HG02852 (cell line): Measurements from ENCODE around the gene MAP3K4.
"Not testable (repeated sequence)": the region's sequence is repeated elsewhere in the genome, so short reads cannot be mapped to it uniquely, and the experiment has no call there.

Experiments
- ATAC-seq: cut with Tn5 transposase; IDR thresholded peaks from one replicate; pipeline ENCODE4 v1.9.1; 2021; ENCODE audit warnings: mild to moderate bottlenecking, moderate library complexity; ENCODE audit not compliant: unreplicated experiment

MAP3K4 gene

DNA sequence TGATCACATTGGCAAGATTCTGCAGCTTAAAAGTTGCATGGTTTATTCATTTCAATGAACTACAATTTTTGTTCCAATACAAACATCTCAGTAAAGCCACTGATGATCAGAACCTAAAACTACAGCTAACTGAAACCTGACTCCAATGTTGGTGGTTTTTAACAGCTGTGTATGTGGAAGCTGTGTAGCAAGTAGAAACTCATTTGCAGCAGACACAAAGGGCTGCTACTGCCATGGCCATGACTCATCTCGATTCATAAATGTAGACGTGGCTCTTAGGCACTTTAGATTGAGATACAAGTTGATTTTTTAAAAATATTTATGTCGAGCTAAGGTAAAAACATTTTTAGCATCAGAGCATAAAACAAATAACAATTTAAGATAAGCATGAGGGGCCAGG is 19.5 kb upstream of the MAP3K4 start:
- peak; percentile 86 for ATAC-seq

DNA sequence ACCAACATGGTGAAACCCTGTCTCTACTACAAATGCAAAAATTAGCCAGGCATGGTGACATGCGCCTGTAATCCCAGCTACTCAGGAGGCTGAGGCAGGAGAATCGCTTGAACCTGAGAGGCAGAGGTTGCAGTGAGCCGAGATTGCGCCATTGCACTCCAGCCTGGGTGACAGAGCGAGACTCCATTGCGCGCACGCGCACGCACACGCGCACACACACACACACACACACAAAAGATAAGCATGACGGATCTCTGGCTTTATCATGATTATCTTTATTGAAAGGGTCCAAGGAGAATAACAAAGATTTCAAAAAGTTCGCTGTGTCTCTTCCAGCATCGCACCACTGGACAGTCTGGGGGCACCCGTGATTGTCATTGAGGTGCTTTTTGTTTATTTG is 19.0 kb upstream of the MAP3K4 start:
- not testable (repeated sequence) for ATAC-seq

GRCh38 chr6:160973311-160974250 is 18.0 kb upstream of the MAP3K4 start:
- no peak for ATAC-seq

DNA sequence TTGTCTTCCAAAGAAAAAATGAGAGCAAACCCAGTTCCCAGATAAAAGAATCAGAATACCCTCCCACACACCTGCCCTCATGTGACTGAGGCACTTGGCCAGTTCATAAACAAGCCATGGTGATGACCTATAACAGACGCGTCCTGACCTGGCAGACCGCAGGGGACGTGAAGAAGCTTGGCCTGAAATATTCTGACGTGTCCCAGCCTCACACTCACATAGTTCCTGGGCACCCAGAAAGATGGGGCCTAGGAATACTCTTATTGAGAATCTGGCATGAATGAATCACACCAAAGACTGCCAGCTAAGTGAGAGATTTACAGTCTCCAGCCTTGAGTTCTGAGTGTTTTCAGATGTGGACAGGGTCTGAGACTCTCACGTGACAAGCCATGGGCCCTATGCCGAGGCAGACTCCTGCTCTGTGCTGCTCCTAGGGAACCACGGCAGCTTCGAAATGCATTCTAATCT is 17.2 kb upstream of the MAP3K4 start:
- no peak for ATAC-seq

- no peak for ATAC-seq
These were observed 16.4 kb upstream of the MAP3K4 start for GRCh38 chr6:160975162-160975561.

- ATAC-seq = not testable (repeated sequence)
These were observed 15.6 kb upstream of the MAP3K4 start for GRCh38 chr6:160975961-160976360.

- no peak for ATAC-seq
These were observed 13.2 kb upstream of the MAP3K4 start for GRCh38 chr6:160978141-160978901.

GRCh38 chr6:160979061-160979708 is 12.4 kb upstream of the MAP3K4 start:
- ATAC-seq = no peak

DNA sequence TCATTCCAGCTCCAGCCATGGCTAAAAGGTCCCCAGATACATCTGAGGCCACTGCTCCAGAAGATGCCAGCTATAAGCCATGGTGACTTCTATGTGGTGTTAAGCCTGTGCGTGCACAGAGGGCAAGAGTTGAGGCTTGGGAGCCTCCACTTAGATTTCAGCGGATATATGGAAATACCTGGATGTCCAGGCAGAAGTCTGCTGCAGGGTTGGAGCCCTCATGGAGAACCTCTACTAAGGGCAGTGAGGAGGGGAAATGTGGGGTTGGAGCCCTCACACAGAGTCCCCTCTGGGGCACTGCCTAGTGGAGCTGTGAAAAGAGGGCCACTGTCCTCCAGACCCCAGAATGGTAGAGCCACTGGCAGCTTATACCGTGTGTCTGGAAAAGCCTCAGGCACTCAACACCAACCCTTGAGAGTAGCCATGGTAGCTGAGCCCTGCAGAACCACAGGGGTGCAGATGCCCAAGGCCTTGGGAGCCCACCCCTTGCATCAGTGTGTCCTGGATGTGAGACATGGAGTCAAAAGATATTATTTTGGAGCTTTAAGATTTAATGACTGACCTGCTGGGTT is 8.1 kb upstream of the MAP3K4 start:
- ATAC-seq = not testable (repeated sequence)

DNA sequence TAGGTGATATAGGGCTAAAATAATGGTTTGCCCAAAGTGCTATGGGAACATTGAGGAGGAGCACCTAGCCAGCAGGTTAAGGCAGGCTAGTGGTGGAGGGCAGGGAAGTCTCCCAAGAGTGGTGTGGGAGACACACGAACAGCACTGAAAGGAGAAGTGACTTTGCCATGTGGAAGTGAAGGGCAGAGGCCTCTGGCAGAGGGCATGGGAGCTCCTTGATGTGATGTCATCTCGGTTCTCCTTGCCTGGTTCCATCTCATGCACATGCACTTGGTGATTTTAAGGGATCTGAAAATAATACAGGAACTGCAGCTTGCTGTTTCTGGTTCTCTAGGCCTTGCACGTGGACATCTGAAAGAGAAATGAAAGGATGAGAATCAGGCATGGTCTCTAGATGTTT is 4.7 kb upstream of the MAP3K4 start:
- no peak for ATAC-seq

DNA sequence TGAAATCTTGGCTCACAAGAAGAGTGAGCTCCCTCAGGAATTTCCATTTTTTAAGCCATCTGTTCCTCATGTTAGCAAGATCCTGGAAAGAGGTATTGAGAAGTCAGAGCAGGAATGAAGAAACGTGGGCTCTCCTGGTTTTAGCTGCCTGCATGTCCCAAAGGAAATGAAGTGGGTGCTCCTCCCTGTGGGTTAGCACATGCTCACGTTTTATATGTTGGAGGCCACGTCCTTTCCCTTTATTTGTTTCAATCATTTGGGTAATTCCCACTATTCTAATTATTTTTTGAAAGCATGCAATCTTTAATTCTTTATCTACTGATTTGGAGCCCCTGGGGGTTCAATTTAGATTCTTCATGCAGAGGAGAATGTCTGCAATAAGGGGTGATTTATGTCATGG is 4.3 kb upstream of the MAP3K4 start:
- no peak for ATAC-seq

GRCh38 chr6:160990847-160991405 is 643 bp upstream of the MAP3K4 start:
- ATAC-seq = no peak

DNA sequence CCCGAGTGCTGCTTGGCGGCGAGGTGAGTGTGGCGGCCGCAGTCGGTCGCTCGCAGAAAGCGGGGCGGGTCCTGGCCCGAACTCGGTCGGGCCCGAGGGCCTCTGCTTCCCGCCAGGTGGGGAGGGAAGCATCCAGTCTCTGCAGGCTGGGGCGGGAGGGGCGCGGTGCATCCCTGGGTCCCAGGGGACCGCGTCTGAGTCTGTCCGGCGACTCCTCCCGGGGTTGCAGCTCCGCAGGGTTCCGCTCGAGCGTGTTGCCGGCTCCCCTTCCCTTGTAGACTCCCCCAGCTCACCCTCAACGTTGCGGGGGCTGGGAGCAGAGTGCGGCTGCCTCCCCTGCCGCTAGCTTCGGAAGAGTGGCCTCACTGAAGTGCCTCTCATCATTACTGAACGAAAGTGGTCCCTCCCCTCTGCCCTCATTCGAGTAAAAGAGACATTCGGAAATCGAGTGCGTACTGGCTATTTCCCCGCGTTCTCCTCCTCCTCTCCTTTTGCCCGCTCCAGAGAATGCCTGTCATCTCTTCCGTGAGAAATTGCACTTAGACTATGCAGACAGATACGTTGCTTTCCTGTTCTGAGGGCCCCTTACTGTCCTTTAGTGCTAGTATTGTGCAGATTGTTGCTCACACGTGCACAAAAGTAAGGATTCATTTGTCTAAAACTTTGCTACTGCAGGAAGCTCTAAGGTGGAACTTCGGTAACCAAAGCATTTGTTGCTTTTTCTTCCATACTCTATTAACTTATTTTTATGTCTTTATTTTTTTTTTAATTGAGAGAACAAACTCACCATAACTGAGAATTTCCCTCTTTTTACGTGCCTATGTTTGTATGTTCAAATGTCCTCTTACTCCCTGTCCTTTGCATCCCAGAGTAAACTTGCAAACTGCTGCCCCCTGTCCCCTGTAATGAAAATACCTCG is 751 bp downstream of the MAP3K4 start:
- ATAC-seq = peak; percentile 45

DNA sequence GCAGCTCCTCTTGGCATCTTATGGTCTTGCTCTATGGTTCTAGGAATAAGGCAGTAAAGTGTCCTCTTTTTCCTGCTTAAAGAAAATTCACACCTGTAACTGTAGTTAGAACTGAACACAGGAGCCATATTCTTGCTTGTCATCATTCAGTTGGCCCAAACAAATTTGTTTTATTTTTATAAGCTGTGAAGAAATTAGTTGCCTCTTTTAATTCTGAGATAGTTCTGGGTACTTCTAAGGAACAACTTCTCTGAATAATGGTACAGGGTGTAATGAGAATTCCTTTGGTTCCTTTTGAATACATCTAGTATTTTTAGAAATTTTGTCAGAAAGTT is 1.4 kb downstream of the MAP3K4 start:
- ATAC-seq = no peak

- ATAC-seq = no peak
These were observed 3.7 kb downstream of the MAP3K4 start for GRCh38 chr6:160995271-160995670.

DNA sequence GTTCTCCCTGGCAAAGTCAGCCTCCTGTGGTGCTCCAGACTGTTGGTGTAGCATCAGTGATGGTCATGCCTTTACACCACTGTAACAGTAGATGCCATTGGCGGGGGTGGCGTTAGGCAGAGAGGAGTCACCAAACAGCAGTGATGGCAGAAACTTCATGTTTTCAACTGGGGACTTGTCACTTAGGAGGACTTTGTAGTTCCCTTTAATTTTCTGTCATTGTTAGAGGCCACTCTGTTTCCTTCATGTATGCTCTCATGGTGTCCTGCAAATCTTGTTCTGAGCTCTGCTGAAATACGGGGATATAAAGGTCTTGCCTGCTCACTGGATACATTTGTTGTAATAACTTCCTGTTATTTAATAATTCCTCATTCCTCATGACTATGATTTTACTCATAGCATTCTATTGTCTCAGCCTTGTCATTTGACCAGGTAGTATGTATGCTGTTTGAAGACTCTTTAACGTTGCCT is 4.6 kb downstream of the MAP3K4 start:
- ATAC-seq = no peak

- no peak for ATAC-seq
These were observed 6.6 kb downstream of the MAP3K4 start for GRCh38 chr6:160998217-160998616.

GRCh38 chr6:160998766-160999165 is 7.2 kb downstream of the MAP3K4 start:
- no peak for ATAC-seq

DNA sequence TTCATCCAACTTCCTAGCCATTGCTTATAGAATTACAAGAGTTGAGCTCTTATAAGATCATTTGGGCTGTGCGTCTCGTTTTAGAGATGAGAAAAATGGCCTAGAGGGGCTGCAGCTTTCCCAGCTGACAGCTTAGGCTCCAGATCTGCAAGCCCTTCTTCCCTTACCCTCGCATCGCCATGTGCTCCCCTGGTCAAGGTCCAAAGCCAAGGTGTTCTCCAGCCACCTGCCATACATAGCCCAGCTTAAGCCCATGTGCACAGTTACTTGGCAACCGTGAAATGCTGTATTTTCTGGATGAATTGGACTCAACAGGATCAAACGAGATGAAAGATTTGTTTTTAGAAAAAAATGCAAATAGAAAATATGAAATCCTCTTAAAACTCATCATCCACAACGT is 7.9 kb downstream of the MAP3K4 start:
- ATAC-seq = no peak

- ATAC-seq = no peak
These were observed 9.1 kb downstream of the MAP3K4 start for GRCh38 chr6:161000632-161001031.
